Hepatocyte (in vitro differentiated cells): Measurements from ENCODE around the gene MBL2.

Experiments
- EZH2 ChIP-seq: fragments of 200-600 bp; sonication (generic); IDR thresholded peaks from 2 replicates; pipeline ENCODE4 v1.6.1; 2016; ENCODE audit warnings: antibody characterized with exemption, mild to moderate bottlenecking, borderline replicate concordance
- EZH2phosphoT487 ChIP-seq: fragments of 200-600 bp; sonication (generic); IDR thresholded peaks from one replicate; pipeline ENCODE4 v1.6.1; 2018; ENCODE audit warnings: antibody characterized with exemption, mild to moderate bottlenecking, low read depth, moderate library complexity; ENCODE audit not compliant: unreplicated experiment, severe bottlenecking
- TF ChIP-seq, protein P1 (sequence below): fragments of 200-600 bp; sonication (generic); IDR thresholded peaks from 2 replicates; pipeline ENCODE4 v1.5.1; 2016; ENCODE audit warnings: antibody characterized with exemption, mild to moderate bottlenecking; ENCODE audit not compliant: poor library complexity

DNA sequence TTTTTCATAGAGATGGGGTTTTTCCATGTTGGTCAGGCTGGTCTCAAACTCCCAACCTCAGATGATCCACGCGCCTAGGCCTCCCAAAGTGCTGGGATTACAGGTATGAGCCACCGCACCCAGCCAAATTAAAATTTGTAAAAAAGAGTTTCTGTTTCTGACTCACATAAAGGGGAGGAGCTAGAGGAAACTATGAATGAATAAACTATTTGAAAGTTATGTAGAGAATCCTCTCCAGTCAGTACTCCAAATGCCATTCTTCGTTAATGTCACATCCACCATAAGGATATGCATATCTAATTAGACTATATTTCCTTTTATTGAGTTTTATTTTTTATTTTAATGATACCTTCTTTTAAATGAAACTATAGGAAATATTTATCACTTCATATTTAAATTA is 52.6 kb downstream of the MBL2 start:
- TF ChIP-seq, protein P1, sequence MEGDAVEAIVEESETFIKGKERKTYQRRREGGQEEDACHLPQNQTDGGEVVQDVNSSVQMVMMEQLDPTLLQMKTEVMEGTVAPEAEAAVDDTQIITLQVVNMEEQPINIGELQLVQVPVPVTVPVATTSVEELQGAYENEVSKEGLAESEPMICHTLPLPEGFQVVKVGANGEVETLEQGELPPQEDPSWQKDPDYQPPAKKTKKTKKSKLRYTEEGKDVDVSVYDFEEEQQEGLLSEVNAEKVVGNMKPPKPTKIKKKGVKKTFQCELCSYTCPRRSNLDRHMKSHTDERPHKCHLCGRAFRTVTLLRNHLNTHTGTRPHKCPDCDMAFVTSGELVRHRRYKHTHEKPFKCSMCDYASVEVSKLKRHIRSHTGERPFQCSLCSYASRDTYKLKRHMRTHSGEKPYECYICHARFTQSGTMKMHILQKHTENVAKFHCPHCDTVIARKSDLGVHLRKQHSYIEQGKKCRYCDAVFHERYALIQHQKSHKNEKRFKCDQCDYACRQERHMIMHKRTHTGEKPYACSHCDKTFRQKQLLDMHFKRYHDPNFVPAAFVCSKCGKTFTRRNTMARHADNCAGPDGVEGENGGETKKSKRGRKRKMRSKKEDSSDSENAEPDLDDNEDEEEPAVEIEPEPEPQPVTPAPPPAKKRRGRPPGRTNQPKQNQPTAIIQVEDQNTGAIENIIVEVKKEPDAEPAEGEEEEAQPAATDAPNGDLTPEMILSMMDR: no peak
- TF ChIP-seq EZH2 (no peak), EZH2phosphoT487 (no peak)
